K562 (cell line): Measurements from ENCODE around the gene CNTN4. TPM values are rescaled to one million over a fixed set of nuclear protein-coding genes. Genes with fewer than 3 reads are reported as not detected.

Source experiments
- ATAC-seq: fragments of 200-7000 bp; cut with Tn5 transposase; 3 replicates; pipeline ENCODE4 v1.9.1; 2020; ENCODE audit warnings: moderate library complexity
- BruUV-seq: library from RNA; stranded (reverse); fragments of 400-500 nt; replicated peaks from 2 replicates; lab custom pipeline; 2021; lab: Mats Ljungman, UMichigan
- CTCF ChIA-PET: fragments of 300-600 bp; formaldehyde crosslinking; extraction: SDS; loops from one replicate; lab custom pipeline; 2021; ENCODE audit warnings: low intra/inter-chr PET ratio; lab: Yijun Ruan, JAX
- POLR2A ChIA-PET: fragments of 300-600, 350-650 bp; sonication (Branson Sonifier 250); formaldehyde crosslinking; extraction: SDS; loops from one replicate; lab custom pipeline; 2021; ENCODE audit warnings: antibody characterized with exemption, inconsistent platforms; lab: Yijun Ruan, JAX
- DNase-seq, 4 experiments: peaks; one replicate each; pipeline versions ENCODE4 v3.0.0 to v3.0.0-alpha.2; 2011 to 2018; ENCODE audit warnings: low spot score in 3 of 4, mixed read lengths in 3 of 4; ENCODE audit errors: extremely low read depth in 1 of 4
- FAIRE-seq: peaks from 2 replicates; lab custom pipeline; 2011; peaks lifted over from hg19 to GRCh38; lab: Jason Lieb, UNC
- H2AFZ ChIP-seq: 2 replicates; pipeline ENCODE4 v1.6.0; 2011; ENCODE audit warnings: low read depth, low read length, control low read depth, inconsistent platforms
- H3K27ac ChIP-seq: fragments of 200-600 bp; 3 replicates; pipeline ENCODE4 v1.8.0; 2011; ENCODE audit warnings: low read depth, mild to moderate bottlenecking, control low read depth, inconsistent platforms, low read length, moderate library complexity, mixed read lengths; ENCODE audit errors: extremely low read depth
- H3K27me3 ChIP-seq, 2 experiments: fragments of 300-600 bp in 1 of 2; 2 replicates in 1 of 2; 3 replicates in 1 of 2; pipeline versions ENCODE4 v1.6.0 to v1.8.0; 2011; ENCODE audit warnings: inconsistent platforms in 2 of 2, low read length in 2 of 2, mild to moderate bottlenecking in 1 of 2, mixed read lengths in 1 of 2, moderate library complexity in 1 of 2; ENCODE audit not compliant: control insufficient read depth in 2 of 2, insufficient read depth in 2 of 2
- H3K36me3 ChIP-seq: fragments of 300-600 bp; 3 replicates; pipeline ENCODE4 v1.8.0; 2011; ENCODE audit warnings: mild to moderate bottlenecking, low read length, inconsistent platforms; ENCODE audit not compliant: control insufficient read depth, insufficient read depth
- H3K4me1 ChIP-seq, 2 experiments: fragments of 200-600 bp in 1 of 2; replicated peaks in 1 of 2; 2 replicates in 1 of 2; 3 replicates in 1 of 2; pipeline versions ENCODE4 v1.5.1 to v1.8.0; 2011; ENCODE audit warnings: inconsistent platforms in 2 of 2, low read length in 2 of 2, mild to moderate bottlenecking in 1 of 2, mixed read lengths in 1 of 2, moderate library complexity in 1 of 2; ENCODE audit not compliant: control insufficient read depth in 2 of 2, insufficient read depth in 2 of 2
- H3K4me2 ChIP-seq: 2 replicates; pipeline ENCODE4 v1.6.1; 2011; ENCODE audit warnings: low read length, control low read depth, inconsistent platforms, mixed read lengths; ENCODE audit not compliant: insufficient read depth
- H3K4me3 ChIP-seq: fragments of 200-600 bp; sonication (generic), shearing (Covaris generic); 2 replicates; pipeline ENCODE4 v1.5.1; 2016; ENCODE audit warnings: control low read depth, inconsistent platforms
- H3K79me2 ChIP-seq: fragments of 200-600 bp; 3 replicates; pipeline ENCODE4 v1.8.0; 2011; ENCODE audit warnings: low read length, inconsistent platforms; ENCODE audit not compliant: control insufficient read depth, insufficient read depth
- H3K9ac ChIP-seq, 2 experiments: 2 replicates each; pipeline versions ENCODE4 v1.6.0 to v1.6.1; 2011; ENCODE audit warnings: low read depth in 2 of 2, low read length in 2 of 2, control low read depth in 1 of 2, inconsistent platforms in 1 of 2, mild to moderate bottlenecking in 1 of 2, mixed read lengths in 1 of 2; ENCODE audit not compliant: insufficient read depth in 1 of 2
- H3K9me1 ChIP-seq: one replicate; pipeline ENCODE4 v1.6.0; 2011; ENCODE audit warnings: inconsistent platforms, mild to moderate bottlenecking, low read length, moderate library complexity; ENCODE audit not compliant: control insufficient read depth, insufficient read depth
- H3K9me3 ChIP-seq: replicated peaks from 2 replicates; pipeline ENCODE4 v1.5.1; 2011; ENCODE audit warnings: low read depth, low read length, inconsistent platforms; ENCODE audit not compliant: control insufficient read depth, insufficient read depth
- H4K20me1 ChIP-seq: replicated peaks from 2 replicates; pipeline ENCODE4 v1.6.1; 2011; ENCODE audit warnings: low read length, inconsistent platforms, mixed read lengths; ENCODE audit not compliant: control insufficient read depth, insufficient read depth
- ATF1 ChIP-seq, 2 experiments: fragments of 450-650 bp in 1 of 2; IDR thresholded peaks; 2 replicates each; pipeline ENCODE4 v1.6.1; 2016; ENCODE audit warnings: missing compliant biosample characterization in 1 of 2, missing genetic modification characterization in 1 of 2
- EWSR1 ChIP-seq: fragments of 450-650 bp; IDR thresholded peaks from 2 replicates; pipeline ENCODE4 v1.6.1; 2018; ENCODE audit warnings: borderline replicate concordance, mild to moderate bottlenecking, low read depth, moderate library complexity; ENCODE audit not compliant: partially characterized antibody
- MED1 ChIP-seq: sonication (generic); formaldehyde crosslinking; IDR thresholded peaks from 2 replicates; pipeline ENCODE4 v1.8.1; 2023; ENCODE audit warnings: missing genetic modification reagents, borderline replicate concordance
- MTA2 ChIP-seq: fragments of 450-650 bp; IDR thresholded peaks from 2 replicates; pipeline ENCODE4 v1.6.1; 2016; ENCODE audit warnings: low read depth
- SIN3A ChIP-seq, 2 experiments: fragments of 150-350 bp in 1 of 2; IDR thresholded peaks; 2 replicates each; pipeline ENCODE4 v1.6.1; 2011 to 2016; ENCODE audit warnings: borderline replicate concordance in 2 of 2, low read depth in 2 of 2, low read length in 2 of 2, mild to moderate bottlenecking in 2 of 2, moderate library complexity in 2 of 2; ENCODE audit not compliant: control insufficient read depth in 1 of 2
- TCF3 ChIP-seq: sonication (generic); formaldehyde crosslinking; IDR thresholded peaks from 2 replicates; pipeline ENCODE4 v1.4.0; 2020; ENCODE audit warnings: mild to moderate bottlenecking, missing genetic modification reagents
- THRAP3 ChIP-seq: fragments of 450-650 bp; IDR thresholded peaks from 2 replicates; pipeline ENCODE4 v1.6.1; 2016; ENCODE audit warnings: mild to moderate bottlenecking, inconsistent platforms, borderline replicate concordance
- YBX1 ChIP-seq: fragments of 450-650 bp; IDR thresholded peaks from 2 replicates; pipeline ENCODE4 v1.7.1; 2016; ENCODE audit warnings: mild to moderate bottlenecking
- WGBS: fragments of 100-300 bp; shearing (Covaris generic); methylation state at CpG from one replicate; pipeline ENCODE4 v1.1.6; 2016; ENCODE audit warnings: low coverage, mixed read lengths; ENCODE audit not compliant: insufficient coverage; ENCODE audit errors: missing lambda C conversion rate; 5-methylcytosine and 5-hydroxymethylcytosine counted together
- in situ Hi-C: fragments of 300-500 bp; cut with MboI; formaldehyde crosslinking; loops from 4 replicates; pipeline ENCODE4 v1.15.0; 2018; ENCODE audit warnings: inconsistent platforms, mixed read lengths
- intact Hi-C: fragments of 100-400 bp; cut with micrococcal nuclease; formaldehyde crosslinking; loops from 2 replicates; pipeline ENCODE4 v1.14.2; 2022
- polyA plus RNA-seq, 8 experiments: library from polyadenylated mRNA; depleted of rRNA in 4 of 8; stranded (reverse) in 5 of 8; unstranded in 3 of 8; fragments of >200 nt; fragmentation: Nextera tagmentation in 2 of 8; fragmentation: Illumina TruSeq in 1 of 8; extraction: Ambion mirVana in 2 of 8; extraction: Trizol in 1 of 8; gene quantifications; 2 replicates each; pipeline versions ENCODE4 v1.2.1 to v1.2.3, GENCODE V29; 2011 to 2014; ENCODE audit warnings: inconsistent platforms in 1 of 8, missing spikeins in 1 of 8
- total RNA-seq, 7 experiments: library from RNA; depleted of rRNA in 6 of 7; stranded (reverse); fragments of >200 nt in 6 of 7; fragmentation: Illumina TruSeq in 2 of 7; extraction: Trizol in 2 of 7; gene quantifications; 2 replicates each; pipeline versions ENCODE4 v1.2.1 to v1.2.3, GENCODE V29; 2011 to 2021; ENCODE audit warnings: low replicate concordance in 1 of 7
- TF ChIP-seq, protein P1 (sequence below): fragments of 450-650 bp; IDR thresholded peaks from 2 replicates; pipeline ENCODE4 v1.7.1; 2018; ENCODE audit warnings: mild to moderate bottlenecking, low read depth; ENCODE audit not compliant: partially characterized antibody
- TF ChIP-seq, protein P2 (sequence below): fragments of 450-650 bp; IDR thresholded peaks from 2 replicates; pipeline ENCODE4 v1.6.1; 2017; ENCODE audit warnings: mild to moderate bottlenecking, moderate library complexity
- TF ChIP-seq, protein P3 (sequence below): fragments of 200-400 bp; formaldehyde crosslinking; IDR thresholded peaks from 2 replicates; pipeline ENCODE4 v1.6.1; 2017; ENCODE audit warnings: mild to moderate bottlenecking, low read depth, low read length, moderate library complexity

Gene CNTN4
- total and polyA plus RNA-seq, 9 of the 15 experiments (the other 6 are each of a cell fraction or from before 2014, with no cell fraction given): not detected

DNA sequence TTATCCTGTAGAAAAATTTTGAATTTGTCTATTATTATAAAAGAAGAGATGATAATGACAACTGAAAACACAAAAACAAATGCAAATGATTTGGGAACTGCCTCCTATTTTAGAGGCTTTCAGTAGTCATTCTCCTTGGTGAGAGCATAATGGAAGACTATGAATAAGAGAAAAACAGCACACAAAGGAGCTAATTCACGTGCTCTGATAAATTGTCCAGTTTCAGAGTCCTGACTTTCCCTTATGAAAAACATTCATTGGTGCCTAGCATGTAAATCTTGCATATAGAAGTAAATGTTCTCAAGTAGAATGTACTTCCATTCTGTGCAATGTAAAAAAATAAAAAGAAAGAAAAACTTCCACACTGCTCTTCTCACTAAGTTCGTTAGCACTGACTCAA lies 805.4 kb downstream of the CNTN4 start:
- H3K4me3 ChIP-seq: no peak overlapping the region
- no peaks in the 10 kb centered on the region for H3K4me1 ChIP-seq
- no peak for DNase-seq
- no peaks in the 10 kb centered on the region for H3K9me1 ChIP-seq
- H3K9ac ChIP-seq: no peak overlapping the region
- no peaks in the 10 kb centered on the region for H3K27me3 ChIP-seq
- no TSS peak for BruUV-seq
- CTCF ChIA-PET: no interaction called here
- POLR2A ChIA-PET: no interaction called here
- WGBS: 0% methylated on average over 2 of the region's 2 CpGs
- H3K27ac ChIP-seq: no peak overlapping the region
- no peaks in the 10 kb centered on the region for H4K20me1 ChIP-seq
- FAIRE-seq: no peak
- TF ChIP-seq SIN3A (IDR thresholded peaks at IDR 0.05; ENCODE audit: borderline replicate concordance in 2 of 2, control insufficient read depth in 1 of 2, low read depth in 2 of 2, low read length in 2 of 2) (no peak), MTA2 (no peak), MED1 (CRISPR knock-in tag) (no peak), EWSR1 (no peak), THRAP3 (no peak), ATF1 (CRISPR knock-in tag; IDR thresholded peaks at IDR 0.05) (no peak), ATF1 (tag; IDR thresholded peaks at IDR 0.05) (no peak), TCF3 (CRISPR knock-in tag) (no peak), YBX1 (no peak)
- TF ChIP-seq, protein P1, sequence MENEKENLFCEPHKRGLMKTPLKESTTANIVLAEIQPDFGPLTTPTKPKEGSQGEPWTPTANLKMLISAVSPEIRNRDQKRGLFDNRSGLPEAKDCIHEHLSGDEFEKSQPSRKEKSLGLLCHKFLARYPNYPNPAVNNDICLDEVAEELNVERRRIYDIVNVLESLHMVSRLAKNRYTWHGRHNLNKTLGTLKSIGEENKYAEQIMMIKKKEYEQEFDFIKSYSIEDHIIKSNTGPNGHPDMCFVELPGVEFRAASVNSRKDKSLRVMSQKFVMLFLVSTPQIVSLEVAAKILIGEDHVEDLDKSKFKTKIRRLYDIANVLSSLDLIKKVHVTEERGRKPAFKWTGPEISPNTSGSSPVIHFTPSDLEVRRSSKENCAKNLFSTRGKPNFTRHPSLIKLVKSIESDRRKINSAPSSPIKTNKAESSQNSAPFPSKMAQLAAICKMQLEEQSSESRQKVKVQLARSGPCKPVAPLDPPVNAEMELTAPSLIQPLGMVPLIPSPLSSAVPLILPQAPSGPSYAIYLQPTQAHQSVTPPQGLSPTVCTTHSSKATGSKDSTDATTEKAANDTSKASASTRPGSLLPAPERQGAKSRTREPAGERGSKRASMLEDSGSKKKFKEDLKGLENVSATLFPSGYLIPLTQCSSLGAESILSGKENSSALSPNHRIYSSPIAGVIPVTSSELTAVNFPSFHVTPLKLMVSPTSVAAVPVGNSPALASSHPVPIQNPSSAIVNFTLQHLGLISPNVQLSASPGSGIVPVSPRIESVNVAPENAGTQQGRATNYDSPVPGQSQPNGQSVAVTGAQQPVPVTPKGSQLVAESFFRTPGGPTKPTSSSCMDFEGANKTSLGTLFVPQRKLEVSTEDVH: no peak
- TF ChIP-seq, protein P2, sequence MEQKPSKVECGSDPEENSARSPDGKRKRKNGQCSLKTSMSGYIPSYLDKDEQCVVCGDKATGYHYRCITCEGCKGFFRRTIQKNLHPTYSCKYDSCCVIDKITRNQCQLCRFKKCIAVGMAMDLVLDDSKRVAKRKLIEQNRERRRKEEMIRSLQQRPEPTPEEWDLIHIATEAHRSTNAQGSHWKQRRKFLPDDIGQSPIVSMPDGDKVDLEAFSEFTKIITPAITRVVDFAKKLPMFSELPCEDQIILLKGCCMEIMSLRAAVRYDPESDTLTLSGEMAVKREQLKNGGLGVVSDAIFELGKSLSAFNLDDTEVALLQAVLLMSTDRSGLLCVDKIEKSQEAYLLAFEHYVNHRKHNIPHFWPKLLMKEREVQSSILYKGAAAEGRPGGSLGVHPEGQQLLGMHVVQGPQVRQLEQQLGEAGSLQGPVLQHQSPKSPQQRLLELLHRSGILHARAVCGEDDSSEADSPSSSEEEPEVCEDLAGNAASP: no peak
- TF ChIP-seq, protein P3, sequence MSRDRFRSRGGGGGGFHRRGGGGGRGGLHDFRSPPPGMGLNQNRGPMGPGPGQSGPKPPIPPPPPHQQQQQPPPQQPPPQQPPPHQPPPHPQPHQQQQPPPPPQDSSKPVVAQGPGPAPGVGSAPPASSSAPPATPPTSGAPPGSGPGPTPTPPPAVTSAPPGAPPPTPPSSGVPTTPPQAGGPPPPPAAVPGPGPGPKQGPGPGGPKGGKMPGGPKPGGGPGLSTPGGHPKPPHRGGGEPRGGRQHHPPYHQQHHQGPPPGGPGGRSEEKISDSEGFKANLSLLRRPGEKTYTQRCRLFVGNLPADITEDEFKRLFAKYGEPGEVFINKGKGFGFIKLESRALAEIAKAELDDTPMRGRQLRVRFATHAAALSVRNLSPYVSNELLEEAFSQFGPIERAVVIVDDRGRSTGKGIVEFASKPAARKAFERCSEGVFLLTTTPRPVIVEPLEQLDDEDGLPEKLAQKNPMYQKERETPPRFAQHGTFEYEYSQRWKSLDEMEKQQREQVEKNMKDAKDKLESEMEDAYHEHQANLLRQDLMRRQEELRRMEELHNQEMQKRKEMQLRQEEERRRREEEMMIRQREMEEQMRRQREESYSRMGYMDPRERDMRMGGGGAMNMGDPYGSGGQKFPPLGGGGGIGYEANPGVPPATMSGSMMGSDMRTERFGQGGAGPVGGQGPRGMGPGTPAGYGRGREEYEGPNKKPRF: no peak
- H3K36me3 ChIP-seq: no peaks in the 10 kb centered on the region
- no peak overlapping the region for H3K4me2 ChIP-seq
- no peaks in the 10 kb centered on the region for H3K9me3 ChIP-seq
- no peak for ATAC-seq
- in situ Hi-C loops: no loop called here
- H2AFZ ChIP-seq: no peak overlapping the region
- no peaks in the 10 kb centered on the region for H3K79me2 ChIP-seq
- intact Hi-C loops: no loop called here
